K562 (cell line): Measurements from ENCODE around the gene LRMDA. TPM values are rescaled to one million over a fixed set of nuclear protein-coding genes. Genes with fewer than 3 reads are reported as not detected.

Experiments
- CREB5 ChIP-seq: fragments of 250-450 bp; sonication (Bioruptor Pico); IDR thresholded peaks from 2 replicates; pipeline ENCODE4 v1.5.0; 2020; ENCODE audit warnings: mild to moderate bottlenecking
- EP300 ChIP-seq: IDR thresholded peaks from 2 replicates; pipeline ENCODE4 v1.6.1; 2012; ENCODE audit warnings: low read length, improper control_type of control experiment
- FOXO4 ChIP-seq: fragments of 450-650 bp; formaldehyde crosslinking; IDR thresholded peaks from 2 replicates; pipeline ENCODE4 v1.4.0; 2020; ENCODE audit warnings: mild to moderate bottlenecking, moderate library complexity
- HNRNPL ChIP-seq: fragments of 200-400 bp; formaldehyde crosslinking; IDR thresholded peaks from 2 replicates; pipeline ENCODE4 v1.6.1; 2017; ENCODE audit warnings: low read depth, mild to moderate bottlenecking, low read length
- HOXB6 ChIP-seq: fragments of 250-450 bp; sonication (Bioruptor Pico); IDR thresholded peaks from 2 replicates; pipeline ENCODE4 v1.5.1; 2022; ENCODE audit warnings: mild to moderate bottlenecking, borderline replicate concordance
- JUN ChIP-seq, 2 experiments: sonication (generic) in 1 of 2; formaldehyde crosslinking in 1 of 2; IDR thresholded peaks; 2 replicates each; pipeline versions ENCODE4 v1.6.1 to v1.8.0; 2012 to 2022; ENCODE audit warnings: borderline replicate concordance in 2 of 2, mild to moderate bottlenecking in 2 of 2, improper control_type of control experiment in 1 of 2, low read depth in 1 of 2, low read length in 1 of 2, missing genetic modification reagents in 1 of 2
- KLF16 ChIP-seq: IDR thresholded peaks from 2 replicates; pipeline ENCODE4 v1.6.1; 2016; ENCODE audit warnings: antibody characterized with exemption
- MYBL2 ChIP-seq, 2 experiments: fragments of 450-650 bp in 1 of 2; sonication (generic) in 1 of 2; formaldehyde crosslinking in 1 of 2; IDR thresholded peaks; 2 replicates each; pipeline versions ENCODE4 v1.6.1 to v1.8.1; 2017 to 2022; ENCODE audit warnings: borderline replicate concordance in 1 of 2, inconsistent platforms in 1 of 2, low read depth in 1 of 2, mild to moderate bottlenecking in 1 of 2, missing genetic modification reagents in 1 of 2, moderate library complexity in 1 of 2
- PML ChIP-seq: IDR thresholded peaks from 2 replicates; pipeline ENCODE4 v1.6.1; 2012; ENCODE audit warnings: low read length, inconsistent platforms
- RBM14 ChIP-seq: fragments of 200-400 bp; formaldehyde crosslinking; IDR thresholded peaks from 2 replicates; pipeline ENCODE4 v1.6.1; 2018; ENCODE audit warnings: low read depth, mild to moderate bottlenecking, low read length, moderate library complexity, borderline replicate concordance; ENCODE audit not compliant: insufficient read depth
- RFX7 ChIP-seq: fragments of 250-450 bp; sonication (Bioruptor Pico); IDR thresholded peaks from 2 replicates; pipeline ENCODE4 v1.5.1; 2021; ENCODE audit warnings: mild to moderate bottlenecking
- SAP30 ChIP-seq: fragments of 200-600 bp; sonication (generic); IDR thresholded peaks from 2 replicates; pipeline ENCODE4 v1.6.1; 2012; ENCODE audit warnings: borderline replicate concordance, low read depth, mild to moderate bottlenecking, moderate library complexity, low read length, control low read depth, inconsistent platforms; ENCODE audit not compliant: insufficient read depth, poor library complexity, severe bottlenecking
- TAF7 ChIP-seq: fragments of 450-650 bp; IDR thresholded peaks from 2 replicates; pipeline ENCODE4 v1.6.1; 2016; ENCODE audit warnings: missing genetic modification characterization, missing compliant biosample characterization
- TRIM25 ChIP-seq: fragments of 450-650 bp; IDR thresholded peaks from 2 replicates; pipeline ENCODE4 v1.7.0; 2016; ENCODE audit warnings: borderline replicate concordance
- XRCC3 ChIP-seq: fragments of 450-650 bp; IDR thresholded peaks from 2 replicates; pipeline ENCODE4 v1.6.1; 2017; ENCODE audit warnings: mild to moderate bottlenecking, moderate library complexity
- YBX1 ChIP-seq: fragments of 450-650 bp; IDR thresholded peaks from 2 replicates; pipeline ENCODE4 v1.7.1; 2016; ENCODE audit warnings: mild to moderate bottlenecking
- ZMIZ1 ChIP-seq, 2 experiments: fragments of 150-350 bp in 1 of 2; IDR thresholded peaks; 2 replicates each; pipeline ENCODE4 v1.6.1; 2012 to 2016; ENCODE audit warnings: low read depth in 2 of 2, low read length in 2 of 2, mild to moderate bottlenecking in 1 of 2, moderate library complexity in 1 of 2
- ZNF644 ChIP-seq: fragments of 200-800 bp; sonication (Bioruptor generic); IDR thresholded peaks from 2 replicates; pipeline ENCODE4 v1.6.1; 2016; ENCODE audit warnings: low read depth, missing genetic modification characterization, missing compliant biosample characterization
- polyA plus RNA-seq, 8 experiments: library from polyadenylated mRNA; depleted of rRNA in 4 of 8; stranded (reverse) in 5 of 8; unstranded in 3 of 8; fragments of >200 nt; fragmentation: Nextera tagmentation in 2 of 8; fragmentation: Illumina TruSeq in 1 of 8; extraction: Ambion mirVana in 2 of 8; extraction: Trizol in 1 of 8; gene quantifications; 2 replicates each; pipeline versions ENCODE4 v1.2.1 to v1.2.3, GENCODE V29; 2011 to 2014; ENCODE audit warnings: inconsistent platforms in 1 of 8, missing spikeins in 1 of 8
- total RNA-seq, 7 experiments: library from RNA; depleted of rRNA in 6 of 7; stranded (reverse); fragments of >200 nt in 6 of 7; fragmentation: Illumina TruSeq in 2 of 7; extraction: Trizol in 2 of 7; gene quantifications; 2 replicates each; pipeline versions ENCODE4 v1.2.1 to v1.2.3, GENCODE V29; 2011 to 2021; ENCODE audit warnings: low replicate concordance in 1 of 7

The LRMDA gene
- total and polyA plus RNA-seq, 9 of the 15 experiments (the other 6 are each of a cell fraction or from before 2014, with no cell fraction given): 0.25 TPM; not detected in 8

DNA sequence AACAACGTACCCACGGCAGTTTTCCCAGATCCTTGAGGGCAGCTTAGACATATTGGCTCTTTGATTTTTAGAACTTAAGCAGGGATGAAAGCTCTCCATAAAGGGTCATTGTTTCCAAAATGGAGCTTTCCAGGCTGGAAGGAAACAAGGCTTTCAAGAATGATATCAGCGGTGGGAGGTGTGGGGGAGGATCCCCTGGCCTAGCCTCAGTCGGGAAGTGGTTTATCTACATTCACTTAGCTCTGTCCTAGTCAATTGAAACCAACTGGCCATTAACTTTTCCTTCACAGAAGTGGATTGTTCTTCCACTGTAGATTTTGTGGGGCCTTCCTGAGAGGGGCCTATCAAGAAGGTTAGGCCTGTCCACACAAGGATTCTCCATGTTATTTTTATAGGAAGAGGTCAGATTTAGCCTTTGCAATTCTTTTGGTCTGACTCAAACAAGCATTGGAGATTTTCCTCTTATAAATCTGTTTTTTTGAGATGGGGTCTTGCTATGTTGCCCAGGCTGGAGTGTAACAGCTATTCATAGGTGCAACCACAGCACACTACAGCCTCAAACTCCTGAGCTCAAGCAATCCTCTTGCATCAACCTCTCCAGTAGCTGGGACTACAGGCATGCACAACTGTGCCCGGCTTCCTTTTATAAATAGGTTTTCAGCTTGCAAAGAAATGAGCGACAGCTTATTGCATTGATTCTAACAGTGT, 343.5 kb downstream of the LRMDA start (continued):
- TF ChIP-seq JUN (IDR thresholded peaks at IDR 0.05; ENCODE audit: borderline replicate concordance, low read depth, low read length) (0 out of 2 replicates have a peak, but pooled peaks have one; percentile 15), JUN (CRISPR knock-in tag; IDR thresholded peaks at IDR 0.05; ENCODE audit: borderline replicate concordance) (no peak), XRCC3 (no peak), RFX7 (no peak), RBM14 (no peak), YBX1 (no peak), HOXB6 (CRISPR knock-in tag) (no peak), EP300 (0 out of 2 replicates have a peak, but pooled peaks have one; percentile 18), ZNF644 (tag) (no peak), HNRNPL (no peak), ZMIZ1 (IDR thresholded peaks at IDR 0.05; ENCODE audit: low read depth in 2 of 2, low read length in 2 of 2) (no peak), FOXO4 (no peak), PML (no peak), MYBL2 (IDR thresholded peaks at IDR 0.05; ENCODE audit: low read depth) (no peak), MYBL2 (CRISPR knock-in tag; IDR thresholded peaks at IDR 0.05; ENCODE audit: borderline replicate concordance) (no peak), CREB5 (CRISPR knock-in tag) (no peak), TAF7 (tag) (no peak), SAP30 (no peak), KLF16 (peak; percentile 43; the same call in 1 of the 2 replicates), TRIM25 (no peak)
